K562 (cell line): ENCODE results near the gene SNRNP70. TPM values are rescaled to one million over a fixed set of nuclear protein-coding genes. Genes with fewer than 3 reads are reported as not detected.
A peak's percentile ranks its signal among the peaks of the same experiment; 100 is the strongest.

Experiments used
- CCNT2 ChIP-seq: IDR thresholded peaks from 2 replicates; pipeline ENCODE4 v1.6.1; 2011; ENCODE audit warnings: borderline replicate concordance, low read depth, mild to moderate bottlenecking, moderate library complexity, mixed read lengths, low read length; ENCODE audit not compliant: insufficient read length; ENCODE audit errors: extremely low read depth
- CLOCK ChIP-seq: fragments of 250-450 bp; sonication (Bioruptor Pico); IDR thresholded peaks from 2 replicates; pipeline ENCODE4 v1.4.0; 2020; ENCODE audit warnings: mild to moderate bottlenecking, moderate library complexity, borderline replicate concordance
- GATAD2B ChIP-seq: fragments of 450-650 bp; IDR thresholded peaks from 2 replicates; pipeline ENCODE4 v1.6.1; 2017; ENCODE audit warnings: mild to moderate bottlenecking, borderline replicate concordance
- HDAC3 ChIP-seq: fragments of 450-650 bp; IDR thresholded peaks from 2 replicates; pipeline ENCODE4 v1.6.1; 2018; ENCODE audit warnings: borderline replicate concordance, mild to moderate bottlenecking, moderate library complexity; ENCODE audit not compliant: partially characterized antibody
- POLR2A ChIP-seq: fragments of 450-650 bp; conservative IDR thresholded peaks from 2 replicates; pipeline ENCODE4 v1.6.1; 2016
- RBFOX2 ChIP-seq: fragments of 200-400 bp; formaldehyde crosslinking; IDR thresholded peaks from 2 replicates; pipeline ENCODE4 v1.6.1; 2017; ENCODE audit warnings: low read depth, mild to moderate bottlenecking, low read length, moderate library complexity
- SPI1 ChIP-seq: IDR thresholded peaks from 2 replicates; pipeline ENCODE4 v1.6.1; 2011; ENCODE audit warnings: low read depth, low read length, control low read depth, borderline replicate concordance
- TBP ChIP-seq: optimal IDR thresholded peaks from 2 replicates; pipeline ENCODE3; 2011; ENCODE audit warnings: low read depth, low read length, improper control_type of control experiment
- XRCC5 ChIP-seq: fragments of 200-400 bp; formaldehyde crosslinking; IDR thresholded peaks from 2 replicates; pipeline ENCODE4 v1.6.1; 2017; ENCODE audit warnings: low read depth, mild to moderate bottlenecking, low read length
- ZBTB7A ChIP-seq: IDR thresholded peaks from 2 replicates; pipeline ENCODE4 v1.6.1; 2011; ENCODE audit warnings: low read depth, mild to moderate bottlenecking, low read length, moderate library complexity, borderline replicate concordance; ENCODE audit not compliant: control insufficient read depth
- ZNF778 ChIP-seq: fragments of 450-650 bp; formaldehyde crosslinking; IDR thresholded peaks from 2 replicates; pipeline ENCODE4 v1.4.0; 2020; ENCODE audit warnings: mild to moderate bottlenecking, moderate library complexity
- polyA plus RNA-seq, 8 experiments: library from polyadenylated mRNA; depleted of rRNA in 4 of 8; stranded (reverse) in 5 of 8; unstranded in 3 of 8; fragments of >200 nt; fragmentation: Nextera tagmentation in 2 of 8; fragmentation: Illumina TruSeq in 1 of 8; extraction: Ambion mirVana in 2 of 8; extraction: Trizol in 1 of 8; gene quantifications; 2 replicates each; pipeline versions ENCODE4 v1.2.1 to v1.2.3, GENCODE V29; 2011 to 2014; ENCODE audit warnings: inconsistent platforms in 1 of 8, missing spikeins in 1 of 8
- total RNA-seq, 7 experiments: library from RNA; depleted of rRNA in 6 of 7; stranded (reverse); fragments of >200 nt in 6 of 7; fragmentation: Illumina TruSeq in 2 of 7; extraction: Trizol in 2 of 7; gene quantifications; 2 replicates each; pipeline versions ENCODE4 v1.2.1 to v1.2.3, GENCODE V29; 2011 to 2021; ENCODE audit warnings: low replicate concordance in 1 of 7
- TF ChIP-seq, protein P1 (sequence below), 3 experiments: fragments of 200-800 bp in 1 of 3; sonication (Bioruptor generic) in 1 of 3; sonication (generic) in 1 of 3; formaldehyde crosslinking in 1 of 3; IDR thresholded peaks; 2 replicates each; pipeline versions ENCODE4 v1.6.1 to v1.8.0; 2016 to 2022; ENCODE audit warnings: mild to moderate bottlenecking in 2 of 3, missing compliant biosample characterization in 2 of 3, missing genetic modification characterization in 2 of 3, missing genetic modification reagents in 1 of 3
- TF ChIP-seq, protein P2 (sequence below): IDR thresholded peaks from 2 replicates; pipeline ENCODE4 v1.6.1; 2011; ENCODE audit warnings: borderline replicate concordance, low read depth, mild to moderate bottlenecking, moderate library complexity, low read length; ENCODE audit not compliant: insufficient read depth, poor library complexity, severe bottlenecking

SNRNP70 gene
- total and polyA plus RNA-seq, 9 of the 15 experiments (the other 6 are each of a cell fraction or from before 2014, with no cell fraction given), result 2.8 to 496 (median 136) TPM

DNA sequence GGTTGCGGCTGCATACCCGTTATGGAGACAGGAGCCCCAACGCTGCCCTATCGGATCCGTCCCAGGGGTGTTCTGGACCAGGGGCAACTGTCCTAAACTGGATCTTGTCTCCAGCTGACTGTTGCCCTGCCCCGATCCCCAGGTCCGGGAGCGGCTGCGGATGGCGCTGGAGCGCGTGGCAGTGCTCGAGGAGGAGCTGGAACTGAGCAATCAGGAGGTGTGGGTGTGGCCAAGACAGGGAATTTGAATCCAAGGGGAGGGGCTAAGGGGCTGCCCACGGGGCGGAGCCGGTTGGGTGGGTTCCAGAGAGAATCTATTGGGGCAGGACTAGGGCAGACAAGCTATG lies 44.0 kb downstream of the SNRNP70 start (continued):
- no peak for TF ChIP-seq CLOCK (CRISPR knock-in tag)
- no peak for TF ChIP-seq HDAC3
- TF ChIP-seq, protein P1, sequence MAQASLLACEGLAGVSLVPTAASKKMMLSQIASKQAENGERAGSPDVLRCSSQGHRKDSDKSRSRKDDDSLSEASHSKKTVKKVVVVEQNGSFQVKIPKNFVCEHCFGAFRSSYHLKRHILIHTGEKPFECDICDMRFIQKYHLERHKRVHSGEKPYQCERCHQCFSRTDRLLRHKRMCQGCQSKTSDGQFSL (CRISPR knock-in tag; IDR thresholded peaks at IDR 0.05), result 0 out of 2 replicates have a peak, but pooled peaks have one; percentile 40
- TF ChIP-seq, protein P1 (tag; IDR thresholded peaks at IDR 0.05), result no peak
- 0 out of 2 replicates have a peak, but pooled peaks have one; percentile 10 for TF ChIP-seq XRCC5
- no peak for TF ChIP-seq GATAD2B
- TF ChIP-seq TBP, result peak; percentile 64
- TF ChIP-seq, protein P2, sequence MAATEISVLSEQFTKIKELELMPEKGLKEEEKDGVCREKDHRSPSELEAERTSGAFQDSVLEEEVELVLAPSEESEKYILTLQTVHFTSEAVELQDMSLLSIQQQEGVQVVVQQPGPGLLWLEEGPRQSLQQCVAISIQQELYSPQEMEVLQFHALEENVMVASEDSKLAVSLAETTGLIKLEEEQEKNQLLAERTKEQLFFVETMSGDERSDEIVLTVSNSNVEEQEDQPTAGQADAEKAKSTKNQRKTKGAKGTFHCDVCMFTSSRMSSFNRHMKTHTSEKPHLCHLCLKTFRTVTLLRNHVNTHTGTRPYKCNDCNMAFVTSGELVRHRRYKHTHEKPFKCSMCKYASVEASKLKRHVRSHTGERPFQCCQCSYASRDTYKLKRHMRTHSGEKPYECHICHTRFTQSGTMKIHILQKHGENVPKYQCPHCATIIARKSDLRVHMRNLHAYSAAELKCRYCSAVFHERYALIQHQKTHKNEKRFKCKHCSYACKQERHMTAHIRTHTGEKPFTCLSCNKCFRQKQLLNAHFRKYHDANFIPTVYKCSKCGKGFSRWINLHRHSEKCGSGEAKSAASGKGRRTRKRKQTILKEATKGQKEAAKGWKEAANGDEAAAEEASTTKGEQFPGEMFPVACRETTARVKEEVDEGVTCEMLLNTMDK, result no peak
- peak; percentile 78 for TF ChIP-seq RBFOX2
- TF ChIP-seq SPI1, result no peak
- TF ChIP-seq ZNF778 (CRISPR knock-in tag), result no peak
- peak; percentile 25 for TF ChIP-seq CCNT2
- TF ChIP-seq ZBTB7A, result peak; percentile 67; the same call in 1 of the 2 replicates
- peak; percentile 76 for TF ChIP-seq POLR2A
